Right ventricle myocardium superior (tissue), 1 donor: Measurements from ENCODE around the gene ANKFY1. TPM values are rescaled to one million over a fixed set of nuclear protein-coding genes. Genes with fewer than 3 reads are reported as not detected.

Experiments used
- ATAC-seq: fragments of 200-7000 bp; cut with Tn5 transposase; one replicate; pipeline ENCODE4 v1.9.1; 2020; ENCODE audit warnings: mild to moderate bottlenecking; ENCODE audit not compliant: poor library complexity
- DNase-seq: peaks from one replicate; pipeline ENCODE4 v3.0.0-alpha.2; 2020
- intact Hi-C: fragments of 100-400 bp; cut with DNase I; formaldehyde crosslinking; loops from one replicate; pipeline ENCODE4 v1.11.2; 2022
- long read RNA-seq: library from polyadenylated mRNA; unstranded; transcript quantifications from one replicate; pipeline ENCODE4 v2.0.0, GENCODE V29; 2021
- total RNA-seq: library from RNA; stranded (reverse); fragmentation: NEBNext Ultra II Directional; extraction: Animal tissue kit (Norgen Biotek cat#: 25700); gene quantifications from one replicate; pipeline ENCODE4 v1.2.1, GENCODE V29; 2021
- donor health status: DM: no; HTN: yes; CAD: no; lungs with severe emphysema.

Gene ANKFY1
- 25.7 TPM for total RNA-seq
- long read RNA-seq, full-length matches to known transcripts = 1 of 4 reads
- long read RNA-seq, partial matches to known transcripts = 1 of 4 reads
- long read RNA-seq, other reads (novel, unspliced or antisense) = 2 of 4 reads

DNA sequence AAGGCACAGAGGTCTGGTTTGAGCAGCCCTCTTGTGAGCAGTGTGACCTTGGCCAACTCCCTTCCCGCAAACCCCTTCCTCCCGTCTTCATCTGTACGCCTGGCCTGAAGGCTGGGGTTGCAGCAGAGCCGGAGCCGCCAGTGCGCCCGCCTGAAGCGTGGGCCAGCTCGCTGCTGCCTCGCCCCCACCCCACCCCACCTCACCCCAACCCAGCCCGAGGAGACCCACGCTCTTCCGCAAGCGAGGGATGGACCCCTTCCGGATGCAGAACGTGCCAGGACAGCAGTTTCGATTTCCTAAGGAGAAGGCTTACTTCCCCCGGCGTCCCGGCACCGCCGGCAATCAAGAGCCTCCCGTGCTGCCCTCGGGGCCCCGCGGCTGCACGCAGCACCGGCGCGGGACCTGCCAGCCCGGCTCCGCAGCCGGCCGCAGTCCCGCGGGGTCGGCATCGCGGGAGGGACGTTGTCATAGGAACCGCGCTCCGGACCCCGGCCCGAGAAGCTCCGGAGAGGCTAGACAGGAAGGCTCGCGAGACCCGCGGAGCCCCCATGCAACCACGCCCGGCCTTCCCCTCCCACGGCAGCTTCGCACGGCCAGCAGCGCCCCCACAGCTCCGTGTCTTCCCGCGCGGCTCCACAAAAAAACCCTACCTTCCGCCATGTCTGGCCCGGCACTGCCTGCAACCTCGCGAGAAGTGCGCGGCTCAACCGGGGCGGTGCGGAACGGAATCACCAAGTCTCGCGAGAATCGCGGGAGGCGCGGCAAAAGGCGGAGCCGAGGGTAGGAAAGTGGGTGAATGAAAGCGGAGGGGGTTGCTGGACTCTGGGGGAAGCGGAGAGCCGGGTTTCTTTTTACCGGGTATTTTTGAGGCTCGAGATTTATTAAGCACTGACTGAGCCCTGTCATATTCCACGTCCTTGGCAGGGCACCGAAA lies at the start of gene ANKFY1:
Gene ANKFY1 (minus strand): TSS at position 698 of the 934 bp plus-strand sequence. CDS start 38 bp downstream, at position 660.
- intact Hi-C loops = no loop called here
- ATAC-seq = peak; percentile 97

DNA sequence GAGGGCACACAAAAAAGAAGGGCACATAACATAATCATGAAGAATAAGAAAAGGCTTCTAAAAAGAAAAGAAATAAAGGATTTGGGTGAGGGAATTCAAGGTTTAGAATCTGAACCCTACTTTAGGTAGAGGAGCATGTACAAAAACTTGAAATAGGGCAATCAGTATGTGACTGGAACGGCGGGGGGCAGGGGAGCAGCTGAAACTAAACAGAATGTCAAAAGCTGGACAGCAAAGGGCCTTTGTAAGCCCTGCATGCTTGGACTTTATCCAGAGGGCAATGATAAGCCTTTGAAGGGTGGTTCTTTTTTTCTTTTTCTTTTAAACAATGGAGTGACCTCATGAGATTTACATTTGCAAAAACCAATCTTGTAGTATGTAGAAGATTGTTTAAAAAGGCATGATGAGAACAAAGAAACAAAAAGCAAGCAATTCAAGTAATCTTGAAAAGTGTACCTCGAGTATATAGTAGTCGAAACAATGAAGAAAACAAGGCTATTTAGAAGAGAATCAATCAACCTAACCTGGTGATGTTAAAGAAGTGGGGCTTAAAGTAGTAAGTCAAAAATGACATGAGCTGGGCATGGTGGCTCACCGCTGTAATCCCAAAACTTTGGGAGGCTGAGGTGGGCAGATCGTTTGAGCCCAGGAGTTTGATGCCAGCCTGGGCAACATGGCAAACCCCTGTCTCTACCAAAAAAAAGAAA lies 46.7 kb upstream of the ANKFY1 start:
- intact Hi-C loops = no loop called here
- ATAC-seq = peak; percentile 75
- DNase-seq = peak; percentile 48

More for the DNA sequence above, at the start of gene ANKFY1:
- peak; percentile 98 for DNase-seq

DNA sequence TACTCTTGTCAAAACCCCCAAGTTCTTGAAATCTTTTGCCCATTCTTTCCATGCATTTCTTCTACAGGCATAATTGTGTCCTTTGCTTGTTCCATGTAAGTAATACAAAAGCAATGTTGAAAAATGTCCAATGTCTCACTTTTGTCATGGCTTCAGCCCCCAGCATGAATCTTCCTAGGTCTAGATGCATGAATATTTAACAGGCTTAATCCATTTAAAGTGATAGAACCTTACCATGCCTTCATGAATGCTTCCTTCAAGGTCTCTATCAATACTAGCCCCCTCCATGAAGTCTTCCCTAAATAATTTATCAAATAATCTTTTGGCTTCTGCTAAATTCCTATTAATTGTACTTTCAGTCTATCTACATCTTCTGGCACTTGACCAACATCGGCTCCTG lies 46.1 kb upstream of the ANKFY1 start:
- ATAC-seq (no peak), DNase-seq (no peak)
- intact Hi-C loops = loop anchor here (10.0 kb wide), 1 partner anchor 55 kb away; the partner anchor contains the start of gene UBE2G1

DNA sequence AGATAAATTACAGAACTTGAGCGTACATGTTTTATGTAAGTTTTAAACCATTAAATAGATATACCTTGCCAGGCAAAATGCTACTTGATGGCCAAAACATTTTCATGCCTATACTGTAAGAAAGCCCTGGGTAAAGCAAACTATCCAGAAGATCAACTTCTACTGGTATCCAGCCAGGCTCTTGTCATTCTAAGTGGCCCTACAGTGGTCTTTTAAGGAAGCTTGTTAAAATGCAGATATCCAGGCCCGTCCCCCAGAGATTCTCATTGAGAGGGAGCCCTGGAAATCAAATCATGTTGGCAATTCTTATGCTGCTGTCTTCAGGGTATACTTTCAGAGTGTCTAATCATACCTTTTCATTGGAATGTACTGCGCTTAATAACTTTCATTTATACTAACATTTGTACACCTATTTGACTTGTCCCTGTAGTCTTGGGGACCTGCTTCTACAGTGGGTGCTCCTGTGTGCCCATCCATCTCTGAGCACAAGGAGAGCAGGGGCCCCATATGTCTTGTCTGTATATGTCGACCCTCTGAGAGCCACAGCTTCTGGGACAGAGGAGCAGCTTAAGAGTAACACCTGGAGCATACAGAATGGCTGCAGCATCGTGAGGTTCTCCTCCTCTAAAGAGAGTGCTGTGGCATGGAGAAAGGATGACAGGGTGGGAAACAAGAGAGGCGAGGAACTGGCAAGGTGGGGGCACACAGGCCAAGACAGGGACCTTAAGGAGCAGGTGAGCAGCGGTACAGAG lies 43.6 kb upstream of the ANKFY1 start:
- intact Hi-C loops = loop anchor here (10.0 kb wide), 1 partner anchor 57 kb away; the partner anchor contains the start of gene UBE2G1
- DNase-seq = no peak
- no peak for ATAC-seq

- DNase-seq (no peak), ATAC-seq (no peak)
- intact Hi-C loops = loop anchor here (10.0 kb wide), 1 partner anchor 60 kb away; the partner anchor contains the start of gene UBE2G1
These were observed 41.4 kb upstream of the ANKFY1 start for GRCh38 chr17:4305224-4305623.

- intact Hi-C loops = loop anchor here (5.0 to 10.0 kb wide), 2 partner anchors 60 to 87 kb away; partner anchors contain the start of gene UBE2G1
- DNase-seq (no peak), ATAC-seq (peak; percentile 64)
These were observed 40.7 kb upstream of the ANKFY1 start for GRCh38 chr17:4304417-4305027.

- intact Hi-C loops = loop anchor here (5.0 to 10.0 kb wide), 2 partner anchors 64 to 84 kb away; partner anchors contain the start of gene UBE2G1
- DNase-seq (no peak), ATAC-seq (peak; percentile 63)
These were observed 37.3 kb upstream of the ANKFY1 start for GRCh38 chr17:4301066-4301465.

- no peak for ATAC-seq
- DNase-seq = no peak
- intact Hi-C loops = no loop called here
These were observed 33.6 kb upstream of the ANKFY1 start for GRCh38 chr17:4297351-4297750.

DNA sequence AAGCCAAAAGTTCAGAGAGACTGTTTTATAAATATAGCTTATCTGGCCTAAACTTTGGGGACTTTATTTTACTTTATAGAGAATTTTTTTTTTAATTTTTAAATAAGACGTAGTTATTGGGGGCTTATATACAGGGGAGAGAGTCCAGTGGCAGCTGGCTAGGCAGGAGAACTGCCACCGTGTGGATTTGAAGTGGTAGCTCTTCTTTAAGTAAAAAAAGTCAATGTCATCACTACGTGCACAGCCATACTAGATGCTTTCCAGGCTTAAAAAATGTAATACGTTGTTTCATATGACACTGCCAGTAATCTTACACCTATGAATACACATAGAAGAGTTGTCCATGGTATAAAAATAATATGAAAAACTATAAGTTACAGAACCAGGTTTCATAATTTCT lies 31.9 kb upstream of the ANKFY1 start:
- DNase-seq = no peak
- intact Hi-C loops = no loop called here
- ATAC-seq = no peak

GRCh38 chr17:4293572-4293971 lies 29.8 kb upstream of the ANKFY1 start:
- DNase-seq = no peak
- no peak for ATAC-seq
- intact Hi-C loops = no loop called here

DNA sequence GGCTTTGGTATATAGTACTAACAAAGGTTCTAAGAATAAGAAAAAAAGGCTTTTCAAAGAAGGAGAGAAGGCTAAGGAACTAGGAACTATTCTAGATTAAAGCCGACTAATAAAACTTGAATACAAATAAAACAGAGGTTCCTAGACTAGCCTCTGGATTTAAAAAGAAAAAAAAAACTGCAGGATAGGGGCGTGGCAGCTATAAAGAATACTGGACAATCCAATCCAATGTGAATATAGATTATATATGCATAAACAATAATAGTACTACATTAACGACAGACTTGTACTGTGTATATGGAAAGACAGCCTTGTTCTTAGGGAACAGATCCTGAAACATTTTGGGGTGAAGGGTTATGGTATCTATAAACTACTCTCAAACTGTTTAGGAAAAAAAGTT lies 23.9 kb upstream of the ANKFY1 start:
- intact Hi-C loops = no loop called here
- ATAC-seq = no peak

GRCh38 chr17:4276514-4276913 lies 12.7 kb upstream of the ANKFY1 start:
- ATAC-seq (no peak), DNase-seq (no peak)
- intact Hi-C loops = no loop called here

More for the DNA sequence above, 23.9 kb upstream of the ANKFY1 start:
- DNase-seq = no peak

GRCh38 chr17:4272972-4273368 lies 9.2 kb upstream of the ANKFY1 start:
- ATAC-seq (no peak), DNase-seq (no peak)
- intact Hi-C loops = no loop called here

GRCh38 chr17:4272213-4272971 lies 8.6 kb upstream of the ANKFY1 start:
- DNase-seq (no peak), ATAC-seq (peak; percentile 81)
- intact Hi-C loops = no loop called here

DNA sequence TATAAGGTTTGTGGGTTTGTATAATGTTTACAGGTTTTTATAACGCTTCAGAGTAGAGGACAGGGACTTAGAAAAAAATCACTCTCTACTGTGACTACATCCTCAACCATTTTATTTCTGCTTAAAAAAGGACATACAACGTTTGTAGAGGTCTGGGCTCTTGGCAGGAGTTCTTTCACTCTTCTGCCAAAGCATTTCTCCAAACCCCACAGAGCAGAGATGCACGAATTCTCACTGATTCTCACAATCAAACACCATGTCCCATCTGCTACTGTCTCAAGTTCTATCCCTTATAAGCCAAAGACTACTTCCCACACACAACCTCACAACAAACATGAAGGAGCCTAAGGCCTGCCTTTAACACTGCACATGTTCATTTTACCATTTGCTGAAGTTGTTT lies 7.0 kb upstream of the ANKFY1 start:
- ATAC-seq = peak; percentile 27
- intact Hi-C loops = no loop called here
- no peak for DNase-seq

DNA sequence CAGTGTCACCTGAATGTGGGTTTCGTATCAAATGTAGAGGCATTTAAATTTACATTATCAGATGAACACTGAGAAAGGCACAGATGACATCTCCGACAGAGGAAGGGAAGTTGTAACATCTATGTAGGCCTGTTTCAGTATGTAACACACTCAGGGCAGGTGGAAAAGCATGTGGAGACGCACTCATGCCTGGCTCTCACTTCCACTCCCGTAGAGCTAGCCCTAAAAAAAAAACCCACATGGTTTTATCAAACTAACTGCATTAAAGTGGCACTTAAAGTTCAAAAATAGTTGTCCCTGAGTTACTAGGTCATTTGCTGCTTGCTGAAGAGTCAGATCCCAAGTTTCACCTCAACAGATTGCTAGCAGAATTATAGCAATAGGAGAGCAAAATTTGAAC lies 6.1 kb upstream of the ANKFY1 start:
- intact Hi-C loops = no loop called here
- ATAC-seq = peak; percentile 69
- no peak for DNase-seq

- ATAC-seq = no peak
- no peak for DNase-seq
- intact Hi-C loops = no loop called here
These were observed 3.6 kb upstream of the ANKFY1 start for GRCh38 chr17:4267402-4267801.
